K562 (cell line): ENCODE results near the gene EFNB3. TPM values are rescaled to one million over a fixed set of nuclear protein-coding genes. Genes with fewer than 3 reads are reported as not detected.

Experiments used
- CCNT2 ChIP-seq: IDR thresholded peaks from 2 replicates; pipeline ENCODE4 v1.6.1; 2011; ENCODE audit warnings: borderline replicate concordance, low read depth, mild to moderate bottlenecking, moderate library complexity, mixed read lengths, low read length; ENCODE audit not compliant: insufficient read length; ENCODE audit errors: extremely low read depth
- CHD4 ChIP-seq: fragments of 200-600 bp; sonication (generic); IDR thresholded peaks from 3 replicates; pipeline ENCODE4 v1.6.1; 2012; ENCODE audit warnings: low read depth, mild to moderate bottlenecking, mixed read lengths, low read length, inconsistent platforms; ENCODE audit not compliant: insufficient read depth, insufficient replicate concordance, poor library complexity, severe bottlenecking
- EGR1 ChIP-seq: fragments of 450-650 bp; conservative IDR thresholded peaks from 2 replicates; pipeline ENCODE4 v1.6.1; 2017; ENCODE audit warnings: mild to moderate bottlenecking
- ETV1 ChIP-seq: fragments of 450-650 bp; conservative IDR thresholded peaks from 2 replicates; pipeline ENCODE4 v1.6.1; 2016; ENCODE audit warnings: missing genetic modification characterization, control low read depth, low read depth, missing compliant biosample characterization
- FOXJ3 ChIP-seq: sonication (generic); formaldehyde crosslinking; IDR thresholded peaks from 2 replicates; pipeline ENCODE4 v1.4.0; 2020; ENCODE audit warnings: mild to moderate bottlenecking, missing genetic modification reagents
- HMGXB4 ChIP-seq: sonication (generic); formaldehyde crosslinking; IDR thresholded peaks from 2 replicates; pipeline ENCODE4 v1.8.1; 2023; ENCODE audit warnings: mild to moderate bottlenecking, missing genetic modification reagents
- HSF4 ChIP-seq: fragments of 250-450 bp; sonication (Bioruptor Pico); IDR thresholded peaks from 2 replicates; pipeline ENCODE4 v2.1.2; 2022; ENCODE audit warnings: mild to moderate bottlenecking, moderate library complexity, borderline replicate concordance
- JUNB ChIP-seq: fragments of 450-650 bp; formaldehyde crosslinking; conservative IDR thresholded peaks from 2 replicates; pipeline ENCODE4 v1.4.0; 2020; ENCODE audit warnings: mild to moderate bottlenecking
- MCM3 ChIP-seq: fragments of 450-650 bp; IDR thresholded peaks from 2 replicates; pipeline ENCODE4 v1.6.1; 2016
- NCOA6 ChIP-seq: fragments of 450-650 bp; IDR thresholded peaks from 2 replicates; pipeline ENCODE4 v1.6.1; 2017; ENCODE audit warnings: mild to moderate bottlenecking
- NR3C1 ChIP-seq: sonication (generic); formaldehyde crosslinking; IDR thresholded peaks from 2 replicates; pipeline ENCODE4 v1.8.1; 2022; ENCODE audit warnings: missing genetic modification reagents
- SMARCB1 ChIP-seq: IDR thresholded peaks from 2 replicates; pipeline ENCODE4 v1.6.1; 2011; ENCODE audit warnings: improper control_type of control experiment, low read depth; ENCODE audit not compliant: insufficient read length
- SMARCC2 ChIP-seq: fragments of 450-650 bp; IDR thresholded peaks from 2 replicates; pipeline ENCODE4 v1.6.1; 2017; ENCODE audit warnings: antibody characterized with exemption, moderate library complexity, mild to moderate bottlenecking, low read depth
- SP2 ChIP-seq: IDR thresholded peaks from 2 replicates; pipeline ENCODE4 v1.6.1; 2011; ENCODE audit warnings: mild to moderate bottlenecking, low read depth, low read length, moderate library complexity; ENCODE audit not compliant: poor library complexity, severe bottlenecking; ENCODE audit errors: extremely low read depth
- SRF ChIP-seq, 2 experiments: fragments of 250-450, 450-650 bp in 1 of 2; sonication (Bioruptor Pico) in 1 of 2; sonication (generic) in 1 of 2; formaldehyde crosslinking; IDR thresholded peaks; 2 replicates each; pipeline versions ENCODE4 v1.5.0 to v1.5.1; 2020 to 2022; ENCODE audit warnings: mild to moderate bottlenecking in 1 of 2, missing genetic modification reagents in 1 of 2
- TGIF2 ChIP-seq: sonication (generic); formaldehyde crosslinking; IDR thresholded peaks from 2 replicates; pipeline ENCODE4 v1.8.1; 2022; ENCODE audit warnings: mild to moderate bottlenecking, missing genetic modification reagents, moderate library complexity
- THRAP3 ChIP-seq: fragments of 450-650 bp; IDR thresholded peaks from 2 replicates; pipeline ENCODE4 v1.6.1; 2016; ENCODE audit warnings: mild to moderate bottlenecking, inconsistent platforms, borderline replicate concordance
- WHSC1 ChIP-seq: IDR thresholded peaks from one replicate; pipeline ENCODE4 v1.6.1; 2012; ENCODE audit warnings: low read length, control low read depth, inconsistent platforms
- ZNF146 ChIP-seq: IDR thresholded peaks from one replicate; pipeline ENCODE4 v1.6.1; 2018; ENCODE audit warnings: missing compliant biosample characterization; ENCODE audit not compliant: unreplicated experiment
- ZNF165 ChIP-seq: fragments of 250-450 bp; sonication (Bioruptor Pico); IDR thresholded peaks from 2 replicates; pipeline ENCODE4 v1.4.0; 2020; ENCODE audit warnings: borderline replicate concordance
- ZNF23 ChIP-seq: fragments of 250-450 bp; sonication (Bioruptor Pico); IDR thresholded peaks from 2 replicates; pipeline ENCODE4 v1.4.0; 2020; ENCODE audit warnings: mild to moderate bottlenecking
- polyA plus RNA-seq, 8 experiments: library from polyadenylated mRNA; depleted of rRNA in 4 of 8; stranded (reverse) in 5 of 8; unstranded in 3 of 8; fragments of >200 nt; fragmentation: Nextera tagmentation in 2 of 8; fragmentation: Illumina TruSeq in 1 of 8; extraction: Ambion mirVana in 2 of 8; extraction: Trizol in 1 of 8; gene quantifications; 2 replicates each; pipeline versions ENCODE4 v1.2.1 to v1.2.3, GENCODE V29; 2011 to 2014; ENCODE audit warnings: inconsistent platforms in 1 of 8, missing spikeins in 1 of 8
- total RNA-seq, 7 experiments: library from RNA; depleted of rRNA in 6 of 7; stranded (reverse); fragments of >200 nt in 6 of 7; fragmentation: Illumina TruSeq in 2 of 7; extraction: Trizol in 2 of 7; gene quantifications; 2 replicates each; pipeline versions ENCODE4 v1.2.1 to v1.2.3, GENCODE V29; 2011 to 2021; ENCODE audit warnings: low replicate concordance in 1 of 7
- TF ChIP-seq, protein P1 (sequence below): fragments of 250-450 bp; sonication (Bioruptor Pico); IDR thresholded peaks from 2 replicates; pipeline ENCODE4 v1.5.0; 2021; ENCODE audit warnings: mild to moderate bottlenecking, moderate library complexity
- TF ChIP-seq, protein P2 (sequence below): fragments of 250-450 bp; sonication (Bioruptor Pico); IDR thresholded peaks from 2 replicates; pipeline ENCODE4 v1.5.0; 2021

Gene EFNB3
- total and polyA plus RNA-seq, 9 of the 15 experiments (the other 6 are each of a cell fraction or from before 2014, with no cell fraction given): not detected

DNA sequence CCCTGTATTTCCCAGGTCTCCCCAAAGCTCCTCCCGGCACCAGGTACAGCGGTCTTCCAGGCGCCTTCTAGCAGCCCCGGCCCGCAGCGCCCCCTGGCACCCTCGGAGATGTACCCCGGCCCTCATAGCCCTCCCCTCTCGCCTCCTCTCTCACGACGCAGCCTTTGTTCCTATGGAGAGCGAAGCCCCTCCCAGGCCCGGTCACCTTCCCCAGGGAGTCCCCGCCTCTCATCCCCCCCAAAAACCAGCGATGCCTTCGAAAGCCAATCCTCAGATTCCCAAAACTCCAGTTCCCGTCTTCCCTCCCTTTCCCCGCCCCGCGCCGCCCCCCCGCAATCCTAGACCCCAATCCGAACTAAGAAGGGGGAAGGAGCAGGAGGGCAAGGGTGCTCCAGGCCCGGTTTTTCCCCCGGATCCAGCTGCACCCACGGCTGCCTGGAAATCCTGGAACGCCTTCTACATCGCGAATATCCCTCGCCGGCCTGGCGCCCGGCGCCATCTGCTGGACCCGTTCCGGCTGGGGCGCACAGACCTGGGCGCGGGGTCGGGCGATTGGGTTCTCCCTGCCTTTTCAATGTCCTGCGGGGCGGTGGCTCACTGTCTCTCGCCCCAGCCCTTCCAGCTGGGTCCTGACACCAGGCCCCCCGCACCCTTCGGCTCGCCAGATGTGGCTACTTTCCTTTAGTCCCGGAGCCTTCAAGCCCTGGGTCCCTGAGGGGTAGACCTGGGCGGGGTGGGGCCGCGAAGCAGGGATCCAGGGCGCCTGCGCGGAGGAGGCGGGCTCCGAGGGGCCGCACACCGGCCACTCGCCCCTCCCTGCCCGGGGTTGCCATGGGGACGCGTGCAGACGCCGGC is 12.1 kb downstream of the EFNB3 start, which contains the start of gene DNAH2 (continued):
- TF ChIP-seq SP2 (no peak), MCM3 (no peak), HMGXB4 (no peak), FOXJ3 (CRISPR knock-in tag) (no peak), ZNF23 (CRISPR knock-in tag) (no peak), TGIF2 (CRISPR knock-in tag) (no peak), EGR1 (no peak), WHSC1 (no peak), JUNB (CRISPR knock-in tag) (no peak), ETV1 (tag) (no peak), ZNF165 (CRISPR knock-in tag) (no peak), CHD4 (no peak), SMARCB1 (no peak), CCNT2 (peak; percentile 29), ZNF146 (no peak), SRF (CRISPR knock-in tag; IDR thresholded peaks at IDR 0.05) (no peak), SMARCC2 (no peak), NR3C1 (CRISPR knock-in tag) (no peak), NCOA6 (no peak), THRAP3 (no peak), HSF4 (no peak)
- TF ChIP-seq, protein P1, sequence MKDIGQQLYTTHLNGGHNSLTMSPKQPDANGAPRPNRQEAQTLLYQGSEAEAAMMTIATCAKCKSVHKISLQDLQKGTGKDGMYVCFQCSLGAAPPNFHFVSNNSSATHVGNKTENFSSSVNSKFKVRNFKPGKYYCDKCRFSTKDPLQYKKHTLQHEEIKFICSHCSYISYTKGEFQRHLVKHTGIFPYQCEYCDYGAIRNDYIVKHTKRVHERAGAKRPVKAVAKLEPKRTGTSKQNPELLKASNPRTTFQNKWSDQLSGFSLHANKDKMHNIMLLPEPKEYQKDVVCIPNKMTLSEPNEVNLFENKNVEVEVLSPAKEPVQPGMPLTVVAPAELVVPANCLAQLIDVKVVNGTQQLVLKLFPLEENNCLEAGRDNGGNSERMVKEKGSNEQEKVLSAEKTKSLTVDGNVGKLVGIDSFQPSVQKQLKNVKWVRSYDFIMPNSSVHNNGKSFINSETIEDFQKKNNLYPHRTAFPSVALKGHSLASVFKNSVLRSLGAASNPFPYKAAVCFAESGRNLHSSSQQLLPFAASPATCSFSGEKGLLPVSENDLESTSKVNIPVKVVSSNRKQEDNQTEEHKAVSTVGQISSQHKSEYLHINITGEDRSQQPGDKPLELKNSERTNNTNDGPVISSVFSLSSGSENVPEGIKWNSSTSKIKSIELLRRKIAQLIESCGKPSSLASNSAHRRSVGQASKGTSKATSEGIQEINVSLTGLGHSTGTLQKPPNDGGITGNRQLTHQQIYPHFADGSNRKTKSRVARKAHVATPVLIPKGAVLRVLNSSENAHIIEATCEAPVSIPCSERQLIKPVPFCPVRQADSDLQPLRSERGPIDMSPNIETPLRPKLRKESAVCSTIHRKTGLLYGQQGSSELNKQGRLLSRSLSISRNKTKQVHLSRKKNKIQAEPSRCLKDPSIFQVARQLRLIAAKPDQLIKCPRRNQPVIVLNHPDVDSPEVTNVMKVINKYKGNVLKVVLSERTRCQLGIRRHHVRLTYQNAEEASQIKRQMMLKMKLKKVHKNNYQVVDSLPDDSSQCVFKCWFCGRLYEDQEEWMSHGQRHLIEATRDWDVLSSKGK (CRISPR knock-in tag): no peak
- TF ChIP-seq, protein P2, sequence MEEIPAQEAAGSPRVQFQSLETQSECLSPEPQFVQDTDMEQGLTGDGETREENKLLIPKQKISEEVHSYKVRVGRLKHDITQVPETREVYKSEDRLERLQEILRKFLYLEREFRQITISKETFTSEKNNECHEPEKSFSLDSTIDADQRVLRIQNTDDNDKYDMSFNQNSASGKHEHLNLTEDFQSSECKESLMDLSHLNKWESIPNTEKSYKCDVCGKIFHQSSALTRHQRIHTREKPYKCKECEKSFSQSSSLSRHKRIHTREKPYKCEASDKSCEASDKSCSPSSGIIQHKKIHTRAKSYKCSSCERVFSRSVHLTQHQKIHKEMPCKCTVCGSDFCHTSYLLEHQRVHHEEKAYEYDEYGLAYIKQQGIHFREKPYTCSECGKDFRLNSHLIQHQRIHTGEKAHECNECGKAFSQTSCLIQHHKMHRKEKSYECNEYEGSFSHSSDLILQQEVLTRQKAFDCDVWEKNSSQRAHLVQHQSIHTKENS (CRISPR knock-in tag): no peak
